Sigmoid colon (tissue), 4 donors: ENCODE measurements around the gene FOXG1.

Experiments
- CTCF ChIP-seq, 4 experiments: fragments of 450-650 bp in 3 of 4; fragments of 200-600 bp in 1 of 4; IDR thresholded peaks; one replicate each; pipeline ENCODE4 v1.5.1; 2016 to 2019; ENCODE audit warnings: antibody characterized with exemption in 4 of 4, mild to moderate bottlenecking in 3 of 4, moderate library complexity in 2 of 4
- EP300 ChIP-seq, 4 donors: sonication (generic); formaldehyde crosslinking; IDR thresholded peaks; one replicate each; pipeline ENCODE4 v1.6.1; 2017; ENCODE audit warnings: antibody characterized with exemption in 4 of 4
- POLR2A ChIP-seq, 2 donors: fragments of 450-650 bp; IDR thresholded peaks; one replicate each; pipeline ENCODE4 v1.6.1; 2016; ENCODE audit warnings: antibody characterized with exemption in 2 of 2, mild to moderate bottlenecking in 2 of 2, moderate library complexity in 2 of 2
- POLR2AphosphoS5 ChIP-seq, 4 donors: sonication (generic); formaldehyde crosslinking; IDR thresholded peaks; one replicate each; pipeline ENCODE4 v1.6.1; 2017; ENCODE audit warnings: antibody characterized with exemption in 4 of 4

- TF ChIP-seq CTCF (IDR thresholded peaks at IDR 0.05) (no peak), POLR2A (IDR thresholded peaks at IDR 0.05) (no peak), EP300 (IDR thresholded peaks at IDR 0.05) (no peak), POLR2AphosphoS5 (IDR thresholded peaks at IDR 0.05) (no peak)
Observed at GRCh38 chr14:28760431-28760996, 6.1 kb upstream of the FOXG1 start.
